ENCODE data around the gene ISLR2.

DNA sequence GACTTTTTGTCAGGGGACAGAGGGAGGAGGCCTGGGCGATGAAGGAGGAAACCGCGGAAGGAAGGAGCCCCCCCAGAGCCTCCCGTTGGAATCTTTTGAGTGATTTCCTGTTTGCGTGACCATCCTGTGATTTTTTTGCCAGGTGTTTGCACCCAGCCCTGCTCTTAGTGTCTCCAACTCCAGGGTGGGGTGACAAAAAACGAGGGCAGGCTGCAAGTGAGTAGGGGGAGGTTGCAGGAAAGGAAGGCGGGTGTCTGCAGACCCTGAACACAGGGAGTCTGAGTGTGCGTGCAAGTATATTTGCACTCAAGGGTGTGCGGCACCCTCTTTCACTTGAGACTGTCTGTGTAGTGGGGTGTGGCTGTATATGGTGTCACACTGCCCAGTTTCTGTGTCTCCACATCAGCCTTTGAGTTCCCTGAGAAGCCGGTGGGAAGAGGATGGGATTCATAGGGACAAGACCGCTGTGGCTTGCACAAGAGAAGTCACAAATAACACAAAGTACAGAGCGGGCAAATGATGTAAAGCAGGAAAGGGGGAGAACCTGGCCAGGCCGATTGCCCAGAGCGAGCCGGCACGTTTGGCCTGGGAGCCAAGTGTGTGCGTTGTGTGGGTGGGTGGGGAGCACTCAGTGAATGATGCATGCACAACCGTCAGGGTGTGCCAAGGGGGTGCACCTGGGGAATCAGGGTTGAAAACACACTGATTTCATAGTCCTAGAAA, 6.6 kb downstream of the ISLR2 start:
- TF ChIP-seq, protein P1, sequence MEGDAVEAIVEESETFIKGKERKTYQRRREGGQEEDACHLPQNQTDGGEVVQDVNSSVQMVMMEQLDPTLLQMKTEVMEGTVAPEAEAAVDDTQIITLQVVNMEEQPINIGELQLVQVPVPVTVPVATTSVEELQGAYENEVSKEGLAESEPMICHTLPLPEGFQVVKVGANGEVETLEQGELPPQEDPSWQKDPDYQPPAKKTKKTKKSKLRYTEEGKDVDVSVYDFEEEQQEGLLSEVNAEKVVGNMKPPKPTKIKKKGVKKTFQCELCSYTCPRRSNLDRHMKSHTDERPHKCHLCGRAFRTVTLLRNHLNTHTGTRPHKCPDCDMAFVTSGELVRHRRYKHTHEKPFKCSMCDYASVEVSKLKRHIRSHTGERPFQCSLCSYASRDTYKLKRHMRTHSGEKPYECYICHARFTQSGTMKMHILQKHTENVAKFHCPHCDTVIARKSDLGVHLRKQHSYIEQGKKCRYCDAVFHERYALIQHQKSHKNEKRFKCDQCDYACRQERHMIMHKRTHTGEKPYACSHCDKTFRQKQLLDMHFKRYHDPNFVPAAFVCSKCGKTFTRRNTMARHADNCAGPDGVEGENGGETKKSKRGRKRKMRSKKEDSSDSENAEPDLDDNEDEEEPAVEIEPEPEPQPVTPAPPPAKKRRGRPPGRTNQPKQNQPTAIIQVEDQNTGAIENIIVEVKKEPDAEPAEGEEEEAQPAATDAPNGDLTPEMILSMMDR (conservative IDR thresholded peaks at IDR 0.05; ENCODE audit: low read depth, low read length) = no peak
- TF ChIP-seq EZH2 (IDR thresholded peaks at IDR 0.05; ENCODE audit: borderline replicate concordance, low read depth, low read length, poor library complexity, severe bottlenecking) = no peak
